Gastroesophageal sphincter (tissue), 3 donors: ENCODE results near the gene BCO2.
"Not testable (repeated sequence)": the region's sequence is repeated elsewhere in the genome, so short reads cannot be mapped to it uniquely, and the experiment has no call there.

ENCODE experiments used
- CTCF ChIP-seq, 4 experiments: fragments of 200-600 bp in 2 of 4; fragments of 450-650 bp in 2 of 4; sonication (generic) in 1 of 4; IDR thresholded peaks; one replicate each; pipeline ENCODE4 v1.5.1; 2017 to 2019; ENCODE audit warnings: antibody characterized with exemption in 4 of 4, mild to moderate bottlenecking in 2 of 4, moderate library complexity in 2 of 4
- POLR2A ChIP-seq, 2 donors: fragments of 450-650 bp; IDR thresholded peaks; one replicate each; pipeline ENCODE4 v1.6.1; 2017; ENCODE audit warnings: antibody characterized with exemption in 2 of 2, mild to moderate bottlenecking in 2 of 2, moderate library complexity in 1 of 2
- POLR2AphosphoS5 ChIP-seq: sonication (generic); formaldehyde crosslinking; IDR thresholded peaks from one replicate; pipeline ENCODE4 v1.6.1; 2017; ENCODE audit warnings: antibody characterized with exemption

GRCh38 chr11:112195113-112195512 lies 19.8 kb downstream of the BCO2 start:
- TF ChIP-seq CTCF (IDR thresholded peaks at IDR 0.05); POLR2A (IDR thresholded peaks at IDR 0.05); POLR2AphosphoS5: not testable (repeated sequence)
